Measurements from ENCODE around the gene ZNF138. TPM values are rescaled to one million over a fixed set of nuclear protein-coding genes. Genes with fewer than 3 reads are reported as not detected.

The ZNF138 gene
- total and polyA plus RNA-seq, 5 donors: 4.5 to 6.6 (median 5.4) TPM

GRCh38 chr7:64869121-64869725, 75.0 kb downstream of the ZNF138 start:
- intact Hi-C loops (cut with DNase I): no loop called here
- Histone ChIP-seq H3K27me3 (ENCODE audit: control insufficient read depth, insufficient read depth) (no peaks in the 10 kb centered on the region), H3K27ac (ENCODE audit: low read length) (no peak overlapping the region), H3K4me3 (ENCODE audit: low read length) (no peak overlapping the region), H3K4me1 (ENCODE audit: control insufficient read depth, insufficient read depth, low read length) (no peaks in the 10 kb centered on the region), H3K9me3 (ENCODE audit: control insufficient read depth, low read length) (no peaks in the 10 kb centered on the region)
- WGBS: 69% methylated on average over 8 of the region's 8 CpGs
- no peak for ATAC-seq
- DNase-seq: no peak

GRCh38 chr7:64869912-64870562, 75.8 kb downstream of the ZNF138 start:
- no peaks in the 10 kb centered on the region for H3K4me1 ChIP-seq (ENCODE audit: control insufficient read depth, insufficient read depth, low read length)
- no peak overlapping the region for H3K4me3 ChIP-seq (ENCODE audit: low read length)
- ATAC-seq (no peak), DNase-seq (peak in 1 of 3 donors; percentile 38)
- intact Hi-C loops (cut with DNase I): no loop called here
- WGBS: 92% methylated on average over 32 of the region's 32 CpGs
- no peaks in the 10 kb centered on the region for H3K9me3 ChIP-seq (ENCODE audit: control insufficient read depth, low read length)
- no peaks in the 10 kb centered on the region for H3K27me3 ChIP-seq (ENCODE audit: control insufficient read depth, insufficient read depth)
- H3K27ac ChIP-seq (ENCODE audit: low read length): no peak overlapping the region

GRCh38 chr7:64870656-64871055, 76.4 kb downstream of the ZNF138 start:
- 93% methylated on average over 13 of the region's 13 CpGs for WGBS
- H3K4me1 ChIP-seq (ENCODE audit: control insufficient read depth, insufficient read depth, low read length): no peaks in the 10 kb centered on the region
- no peaks in the 10 kb centered on the region for H3K9me3 ChIP-seq (ENCODE audit: control insufficient read depth, low read length)
- DNase-seq: no peak
- H3K4me3 ChIP-seq (ENCODE audit: low read length): no peak overlapping the region
- no peak overlapping the region for H3K27ac ChIP-seq (ENCODE audit: low read length)
- no peaks in the 10 kb centered on the region for H3K27me3 ChIP-seq (ENCODE audit: control insufficient read depth, insufficient read depth)
- ATAC-seq: no peak
- intact Hi-C loops (cut with DNase I): no loop called here

DNA sequence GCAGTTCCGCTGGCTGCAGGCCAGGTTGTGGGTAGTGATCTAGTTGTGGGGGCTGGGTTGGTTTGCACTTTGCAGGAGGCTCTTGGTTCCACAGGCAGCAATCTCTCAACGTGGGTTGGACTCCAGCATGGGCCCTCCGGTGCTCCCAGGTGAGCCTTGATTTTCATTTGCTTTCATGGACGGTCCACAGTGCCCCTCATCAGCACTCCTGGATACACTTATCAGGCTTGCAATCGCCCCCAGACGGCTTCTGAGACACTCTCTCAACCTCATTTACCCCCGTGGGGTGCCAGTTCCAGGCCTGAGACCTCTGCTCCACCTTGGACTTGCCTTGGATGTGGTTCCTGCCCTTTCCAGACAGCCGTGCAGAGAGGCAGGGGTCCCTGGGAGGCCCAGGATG, 77.5 kb downstream of the ZNF138 start:
- Histone ChIP-seq H3K27ac (ENCODE audit: low read length) (no peak overlapping the region), H3K4me1 (ENCODE audit: control insufficient read depth, insufficient read depth, low read length) (no peaks in the 10 kb centered on the region), H3K4me3 (ENCODE audit: low read length) (no peak overlapping the region), H3K9me3 (ENCODE audit: control insufficient read depth, low read length) (no peaks in the 10 kb centered on the region), H3K27me3 (ENCODE audit: control insufficient read depth, insufficient read depth) (no peaks in the 10 kb centered on the region)
- ATAC-seq (no peak), DNase-seq (no peak)
- intact Hi-C loops (cut with DNase I): no loop called here
- WGBS: 73% methylated on average over 8 of the region's 8 CpGs

- Histone ChIP-seq H3K9me3 (ENCODE audit: control insufficient read depth, low read length) (no peaks in the 10 kb centered on the region), H3K27ac (ENCODE audit: low read length) (no peak overlapping the region), H3K4me1 (ENCODE audit: control insufficient read depth, insufficient read depth, low read length) (no peaks in the 10 kb centered on the region), H3K4me3 (ENCODE audit: low read length) (no peak overlapping the region), H3K27me3 (ENCODE audit: control insufficient read depth, insufficient read depth) (no peaks in the 10 kb centered on the region)
- ATAC-seq (no peak), DNase-seq (peak in 1 of 3 donors; percentile 35)
- intact Hi-C loops (cut with DNase I): no loop called here
- WGBS: 93% methylated on average over 36 of the region's 36 CpGs
These were observed 78.3 kb downstream of the ZNF138 start for GRCh38 chr7:64872351-64873154.

DNA sequence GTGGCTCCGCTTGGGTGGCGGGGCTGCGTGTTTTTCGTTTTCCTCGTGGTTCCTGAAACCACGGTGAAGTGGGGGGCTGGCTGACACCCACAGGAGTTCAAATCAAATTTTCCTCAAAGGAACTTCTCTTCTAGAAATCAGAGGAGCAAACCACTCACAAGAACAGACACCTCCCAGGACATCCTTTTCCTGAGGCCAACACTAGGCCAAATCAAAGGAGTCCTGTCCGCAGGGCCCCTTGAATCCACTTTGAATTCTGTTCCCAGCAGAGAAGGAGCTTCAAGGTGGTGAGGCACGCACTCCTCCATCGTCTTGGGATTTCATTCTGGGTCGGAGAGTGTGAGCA, 78.9 kb downstream of the ZNF138 start:
- intact Hi-C loops (cut with DNase I): no loop called here
- Histone ChIP-seq H3K9me3 (ENCODE audit: control insufficient read depth, low read length) (no peaks in the 10 kb centered on the region), H3K27me3 (ENCODE audit: control insufficient read depth, insufficient read depth) (no peaks in the 10 kb centered on the region), H3K4me3 (ENCODE audit: low read length) (no peak overlapping the region), H3K4me1 (ENCODE audit: control insufficient read depth, insufficient read depth, low read length) (no peaks in the 10 kb centered on the region), H3K27ac (ENCODE audit: low read length) (no peak overlapping the region)
- DNase-seq: no peak
- ATAC-seq: no peak
- WGBS: 92% methylated on average over 10 of the region's 10 CpGs

DNA sequence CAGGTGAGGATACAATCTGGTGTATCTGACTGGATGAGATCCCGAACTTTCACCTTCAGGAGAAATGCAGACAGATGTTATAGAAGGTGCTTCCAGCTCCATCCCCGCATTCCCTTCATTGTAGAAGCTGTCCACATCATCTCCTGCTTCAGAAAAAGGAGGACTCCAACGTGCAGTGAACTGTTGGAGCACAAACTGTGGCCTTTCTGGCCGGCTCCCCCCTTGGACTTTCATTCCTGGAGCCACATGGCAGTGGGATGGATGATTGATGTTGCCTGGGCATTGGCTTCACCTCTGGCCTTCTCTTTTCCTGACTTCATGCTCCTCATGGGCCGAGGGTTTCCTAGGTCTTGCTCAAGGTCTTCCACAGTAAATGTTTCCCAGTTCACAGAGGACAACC, 79.3 kb downstream of the ZNF138 start:
- no peak overlapping the region for H3K27ac ChIP-seq (ENCODE audit: low read length)
- 64% methylated on average over 5 of the region's 5 CpGs for WGBS
- no peak overlapping the region for H3K4me3 ChIP-seq (ENCODE audit: low read length)
- DNase-seq (no peak), ATAC-seq (no peak)
- intact Hi-C loops (cut with DNase I): no loop called here
- H3K4me1 ChIP-seq (ENCODE audit: control insufficient read depth, insufficient read depth, low read length): no peaks in the 10 kb centered on the region
- no peaks in the 10 kb centered on the region for H3K9me3 ChIP-seq (ENCODE audit: control insufficient read depth, low read length)
- H3K27me3 ChIP-seq (ENCODE audit: control insufficient read depth, insufficient read depth): no peaks in the 10 kb centered on the region

- Histone ChIP-seq H3K4me1 (ENCODE audit: control insufficient read depth, insufficient read depth, low read length) (no peaks in the 10 kb centered on the region), H3K4me3 (ENCODE audit: low read length) (no peak overlapping the region), H3K9me3 (ENCODE audit: control insufficient read depth, low read length) (no peaks in the 10 kb centered on the region), H3K27ac (ENCODE audit: low read length) (no peak overlapping the region), H3K27me3 (ENCODE audit: control insufficient read depth, insufficient read depth) (no peaks in the 10 kb centered on the region)
- intact Hi-C loops (cut with DNase I): no loop called here
- DNase-seq: no peak
- 68% methylated on average over 10 of the region's 10 CpGs for WGBS
- ATAC-seq: no peak
These were observed 79.9 kb downstream of the ZNF138 start for GRCh38 chr7:64874114-64874513.

DNA sequence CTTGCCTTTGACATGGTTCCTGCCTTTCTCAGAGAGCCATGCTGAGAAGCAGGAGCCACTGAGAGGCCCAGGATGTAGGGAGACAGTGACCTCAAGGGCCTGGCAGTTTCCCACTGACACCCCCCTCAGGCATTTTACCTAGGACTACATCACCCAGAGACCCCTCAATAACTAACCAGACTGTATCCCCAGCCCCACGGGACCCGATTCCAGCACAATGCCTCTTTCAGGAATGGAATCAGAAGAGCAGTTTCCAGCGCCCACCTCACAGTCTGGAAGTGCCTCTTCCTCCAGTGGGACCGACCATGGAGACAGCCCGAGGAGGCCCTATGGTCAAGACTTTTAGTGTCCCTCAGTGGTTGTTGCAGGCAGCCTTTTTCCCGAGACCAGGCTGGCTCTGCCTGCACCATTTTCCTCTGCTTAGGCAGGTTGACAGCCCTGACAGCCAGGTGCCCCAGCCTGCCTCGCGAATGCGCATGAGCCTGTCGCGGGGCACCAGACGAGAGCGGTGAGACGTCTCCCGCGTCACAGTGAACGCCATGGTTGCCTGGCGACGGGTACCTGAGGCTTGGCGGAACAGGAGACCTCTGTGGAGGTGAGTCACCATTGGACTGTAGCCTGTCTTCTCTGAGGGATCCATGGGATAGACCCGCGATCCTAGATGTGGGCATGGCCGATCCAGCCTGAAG, 80.5 kb downstream of the ZNF138 start:
- DNase-seq (peak in 1 of 3 donors; percentile 45), ATAC-seq (no peak)
- H3K4me1 ChIP-seq (ENCODE audit: control insufficient read depth, insufficient read depth, low read length): no peaks in the 10 kb centered on the region
- 79% methylated on average over 23 of the region's 23 CpGs for WGBS
- H3K27me3 ChIP-seq (ENCODE audit: control insufficient read depth, insufficient read depth): no peaks in the 10 kb centered on the region
- H3K9me3 ChIP-seq (ENCODE audit: control insufficient read depth, low read length): no peaks in the 10 kb centered on the region
- no peak overlapping the region for H3K27ac ChIP-seq (ENCODE audit: low read length)
- intact Hi-C loops (cut with DNase I): no loop called here
- no peak overlapping the region for H3K4me3 ChIP-seq (ENCODE audit: low read length)

GRCh38 chr7:64875258-64875657, 81.0 kb downstream of the ZNF138 start:
- WGBS: 86% methylated on average over 18 of the region's 18 CpGs
- ATAC-seq: no peak
- intact Hi-C loops (cut with DNase I): no loop called here

More at GRCh38 chr7:64875258-64875657, 81.0 kb downstream of the ZNF138 start:
- Histone ChIP-seq H3K27ac (ENCODE audit: low read length) (no peak overlapping the region), H3K9me3 (ENCODE audit: control insufficient read depth, low read length) (no peaks in the 10 kb centered on the region), H3K27me3 (ENCODE audit: control insufficient read depth, insufficient read depth) (no peaks in the 10 kb centered on the region), H3K4me1 (ENCODE audit: control insufficient read depth, insufficient read depth, low read length) (no peaks in the 10 kb centered on the region), H3K4me3 (ENCODE audit: low read length) (no peak overlapping the region)
- DNase-seq: no peak

All from right cardiac atrium (tissue), 5 donors.